Stimulated activated CD4-positive, alpha-beta T cell treated with anti-CD3 and anti-CD28 coated beads, Interleukin-12 subunit alpha, Interleukin-12 subunit beta, amount 100 ng/mL, for 48 hours (primary cell): ENCODE data around the gene RAPGEF4.
A peak's percentile ranks its signal among the peaks of the same experiment; 100 is the strongest.

Experiments used
- DNase-seq, 3 donors: peaks; one replicate each; pipeline ENCODE4 v3.0.0-alpha.2; 2020; ENCODE audit warnings: low read depth in 2 of 3, low spot score in 1 of 3

The RAPGEF4 gene

GRCh38 chr2:172735582-172736423 lies at the start of gene RAPGEF4:
RAPGEF4 (plus strand) TSS chr2:172735845; CDS start chr2:172735984, 139 bp downstream.
- DNase-seq: no peak

GRCh38 chr2:172693037-172693436 lies 42.6 kb upstream of the RAPGEF4 start:
- peak; percentile 34 to 48 (median 40) for DNase-seq

- no peak for DNase-seq
These were observed 41.9 kb upstream of the RAPGEF4 start for GRCh38 chr2:172693529-172694455.

- DNase-seq: no peak
These were observed 38.3 kb upstream of the RAPGEF4 start for GRCh38 chr2:172697296-172697695.

- peak in 1 of 3 donors; percentile 22 for DNase-seq
These were observed 37.4 kb upstream of the RAPGEF4 start for GRCh38 chr2:172698041-172698863.

GRCh38 chr2:172701250-172701649 lies 34.4 kb upstream of the RAPGEF4 start:
- no peak for DNase-seq

- no peak for DNase-seq
These were observed 33.2 kb upstream of the RAPGEF4 start for GRCh38 chr2:172702451-172702850.

- DNase-seq: no peak
These were observed 31.3 kb upstream of the RAPGEF4 start for GRCh38 chr2:172704072-172704936.

- DNase-seq: no peak
These were observed 30.3 kb upstream of the RAPGEF4 start for GRCh38 chr2:172705352-172705751.

- no peak for DNase-seq
These were observed 27.4 kb upstream of the RAPGEF4 start for GRCh38 chr2:172708247-172708646.

- no peak for DNase-seq
These were observed 25.9 kb upstream of the RAPGEF4 start for GRCh38 chr2:172709566-172710291.

- peak in 1 of 3 donors; percentile 27 for DNase-seq
These were observed 25.0 kb upstream of the RAPGEF4 start for GRCh38 chr2:172710584-172711047.

GRCh38 chr2:172711110-172711509 lies 24.5 kb upstream of the RAPGEF4 start:
- no peak for DNase-seq

GRCh38 chr2:172712251-172712650 lies 23.4 kb upstream of the RAPGEF4 start:
- no peak for DNase-seq

- DNase-seq: no peak
These were observed 22.2 kb upstream of the RAPGEF4 start for GRCh38 chr2:172713365-172713875.

GRCh38 chr2:172722481-172722880 lies 13.2 kb upstream of the RAPGEF4 start:
- no peak for DNase-seq

- DNase-seq: no peak
These were observed 12.4 kb upstream of the RAPGEF4 start for GRCh38 chr2:172723286-172723685.

GRCh38 chr2:172724724-172725123 lies 10.9 kb upstream of the RAPGEF4 start:
- DNase-seq: no peak

GRCh38 chr2:172725284-172725683 lies 10.4 kb upstream of the RAPGEF4 start:
- DNase-seq: no peak
